Erythroblast (primary cell): ENCODE measurements around the gene FRMD4A.

Experiments
- GATA1 ChIP-seq: IDR thresholded peaks from 2 replicates; pipeline ENCODE4 v1.6.1; 2011; ENCODE audit warnings: low read depth, mild to moderate bottlenecking, control low read depth, low read length, moderate library complexity
- POLR2A ChIP-seq: IDR thresholded peaks from 2 replicates; pipeline ENCODE4 v1.6.1; 2011; ENCODE audit warnings: mild to moderate bottlenecking, low read length

DNA sequence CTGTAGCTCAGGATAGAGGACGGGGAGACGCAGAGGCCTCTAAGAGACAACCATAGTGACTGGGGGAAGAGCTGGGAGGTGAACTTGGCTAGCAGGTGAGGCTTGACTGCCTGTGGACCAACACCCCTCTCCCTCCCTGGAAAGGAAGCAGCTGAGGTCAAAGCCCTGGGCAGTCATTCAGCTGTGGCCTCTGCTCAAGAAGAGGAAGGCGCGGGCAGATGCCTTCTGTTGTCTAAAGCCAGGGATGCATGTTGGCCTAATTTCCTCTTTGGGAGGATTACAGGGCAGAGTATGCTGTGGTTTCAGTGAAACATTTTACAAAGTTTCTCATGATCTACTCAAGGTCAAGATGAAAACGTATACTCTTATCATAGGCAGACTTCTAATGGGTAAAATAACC, 416.8 kb downstream of the FRMD4A start:
- TF ChIP-seq POLR2A (no peak), GATA1 (no peak)
